GM21447 (cell line): ENCODE measurements around the gene MRPL27.

Experiments used
- ATAC-seq: cut with Tn5 transposase; IDR thresholded peaks from one replicate; pipeline ENCODE4 v1.9.1; 2021; ENCODE audit not compliant: unreplicated experiment

The MRPL27 gene

GRCh38 chr17:50319306-50320004 lies 53.5 kb downstream of the MRPL27 start:
- ATAC-seq = no peak

GRCh38 chr17:50318501-50319285 lies 54.3 kb downstream of the MRPL27 start:
- ATAC-seq = no peak
